ENCODE results near the gene ALDH2.

DNA sequence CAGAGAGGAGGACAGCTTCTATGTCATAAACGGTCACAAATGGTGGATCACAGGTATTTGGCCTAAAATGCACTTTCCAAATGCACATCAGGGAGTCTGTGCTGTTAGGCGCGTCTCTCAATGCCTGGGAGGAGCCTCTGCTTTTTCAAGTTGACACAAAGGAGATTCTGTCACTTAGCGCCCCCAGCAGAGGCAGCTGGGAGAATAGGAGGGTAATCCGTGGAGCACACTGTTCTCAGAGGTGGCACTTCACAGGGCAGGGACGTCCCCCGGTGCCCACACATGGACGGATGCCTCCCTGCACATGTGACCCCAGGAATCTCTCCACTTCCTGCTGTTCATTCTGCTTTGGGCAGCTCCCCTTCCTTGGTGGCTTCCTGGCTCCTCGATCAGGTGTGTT is 19.4 kb upstream of the ALDH2 start:
- TF ChIP-seq OSR1 (CRISPR knock-in tag; IDR thresholded peaks at IDR 0.05), result no peak
- TF ChIP-seq ZNF565 (CRISPR knock-in tag; conservative IDR thresholded peaks at IDR 0.05; ENCODE audit: low read depth), result no peak
